ENCODE data around the gene CEMIP2.

CEMIP2 gene

GRCh38 chr9:71781391-71781790 lies 13.1 kb upstream of the CEMIP2 start:
- no peak for DNase-seq
- in situ Hi-C loops (cut with HindIII; ENCODE audit: low pct_ligation_motif_present, low pct_unique_long_range_greater_than_20kb, low sequenced_read_pairs), result no loop called here

- no peak for DNase-seq
- in situ Hi-C loops (cut with HindIII; ENCODE audit: low pct_ligation_motif_present, low pct_unique_long_range_greater_than_20kb, low sequenced_read_pairs), result no loop called here
Observed at GRCh38 chr9:71780953-71781352, 12.6 kb upstream of the CEMIP2 start.

GRCh38 chr9:71778085-71778484 lies 9.8 kb upstream of the CEMIP2 start:
- in situ Hi-C loops (cut with HindIII; ENCODE audit: low pct_ligation_motif_present, low pct_unique_long_range_greater_than_20kb, low sequenced_read_pairs), result no loop called here
- DNase-seq, result no peak

GRCh38 chr9:71774920-71775319 lies 6.6 kb upstream of the CEMIP2 start:
- DNase-seq, result no peak
- in situ Hi-C loops (cut with HindIII; ENCODE audit: low pct_ligation_motif_present, low pct_unique_long_range_greater_than_20kb, low sequenced_read_pairs), result no loop called here

- in situ Hi-C loops (cut with HindIII; ENCODE audit: low pct_ligation_motif_present, low pct_unique_long_range_greater_than_20kb, low sequenced_read_pairs), result no loop called here
- DNase-seq, result no peak
Observed at GRCh38 chr9:71772726-71773125, 4.4 kb upstream of the CEMIP2 start.

GRCh38 chr9:71770170-71770569 lies 1.9 kb upstream of the CEMIP2 start:
- in situ Hi-C loops (cut with HindIII; ENCODE audit: low pct_ligation_motif_present, low pct_unique_long_range_greater_than_20kb, low sequenced_read_pairs), result no loop called here
- DNase-seq, result no peak

- peak; percentile 66 for DNase-seq
- in situ Hi-C loops (cut with HindIII; ENCODE audit: low pct_ligation_motif_present, low pct_unique_long_range_greater_than_20kb, low sequenced_read_pairs), result no loop called here
Observed at GRCh38 chr9:71769175-71770161, 1.2 kb upstream of the CEMIP2 start.

- in situ Hi-C loops (cut with HindIII; ENCODE audit: low pct_ligation_motif_present, low pct_unique_long_range_greater_than_20kb, low sequenced_read_pairs), result no loop called here
- DNase-seq, result no peak
Observed at GRCh38 chr9:71767776-71768321, 464 bp downstream of the CEMIP2 start.

- in situ Hi-C loops (cut with HindIII; ENCODE audit: low pct_ligation_motif_present, low pct_unique_long_range_greater_than_20kb, low sequenced_read_pairs), result no loop called here
- DNase-seq, result no peak
Observed at GRCh38 chr9:71767163-71767775, 1.0 kb downstream of the CEMIP2 start.

- in situ Hi-C loops (cut with HindIII; ENCODE audit: low pct_ligation_motif_present, low pct_unique_long_range_greater_than_20kb, low sequenced_read_pairs), result no loop called here
Observed at GRCh38 chr9:71766663-71767062, 1.6 kb downstream of the CEMIP2 start.

GRCh38 chr9:71765693-71766092 lies 2.6 kb downstream of the CEMIP2 start:
- no peak for DNase-seq
- in situ Hi-C loops (cut with HindIII; ENCODE audit: low pct_ligation_motif_present, low pct_unique_long_range_greater_than_20kb, low sequenced_read_pairs), result no loop called here

More at GRCh38 chr9:71766663-71767062, 1.6 kb downstream of the CEMIP2 start:
- peak; percentile 27 for DNase-seq

GRCh38 chr9:71764891-71765290 lies 3.4 kb downstream of the CEMIP2 start:
- in situ Hi-C loops (cut with HindIII; ENCODE audit: low pct_ligation_motif_present, low pct_unique_long_range_greater_than_20kb, low sequenced_read_pairs), result no loop called here

GRCh38 chr9:71764463-71764862 lies 3.9 kb downstream of the CEMIP2 start:
- no peak for DNase-seq
- in situ Hi-C loops (cut with HindIII; ENCODE audit: low pct_ligation_motif_present, low pct_unique_long_range_greater_than_20kb, low sequenced_read_pairs), result no loop called here

More at GRCh38 chr9:71764891-71765290, 3.4 kb downstream of the CEMIP2 start:
- DNase-seq, result no peak

GRCh38 chr9:71763832-71764231 lies 4.5 kb downstream of the CEMIP2 start:
- DNase-seq, result no peak
- in situ Hi-C loops (cut with HindIII; ENCODE audit: low pct_ligation_motif_present, low pct_unique_long_range_greater_than_20kb, low sequenced_read_pairs), result no loop called here

GRCh38 chr9:71762900-71763653 lies 5.2 kb downstream of the CEMIP2 start:
- peak; percentile 88 for DNase-seq
- in situ Hi-C loops (cut with HindIII; ENCODE audit: low pct_ligation_motif_present, low pct_unique_long_range_greater_than_20kb, low sequenced_read_pairs), result no loop called here

- in situ Hi-C loops (cut with HindIII; ENCODE audit: low pct_ligation_motif_present, low pct_unique_long_range_greater_than_20kb, low sequenced_read_pairs), result no loop called here
- DNase-seq, result no peak
Observed at GRCh38 chr9:71761938-71762353, 6.4 kb downstream of the CEMIP2 start.

- in situ Hi-C loops (cut with HindIII; ENCODE audit: low pct_ligation_motif_present, low pct_unique_long_range_greater_than_20kb, low sequenced_read_pairs), result no loop called here
- peak; percentile 17 for DNase-seq
Observed at GRCh38 chr9:71760901-71761300, 7.4 kb downstream of the CEMIP2 start.

- in situ Hi-C loops (cut with HindIII; ENCODE audit: low pct_ligation_motif_present, low pct_unique_long_range_greater_than_20kb, low sequenced_read_pairs), result no loop called here
Observed at GRCh38 chr9:71758785-71759184, 9.5 kb downstream of the CEMIP2 start.

GRCh38 chr9:71758277-71758676 lies 10.0 kb downstream of the CEMIP2 start:
- DNase-seq, result no peak
- in situ Hi-C loops (cut with HindIII; ENCODE audit: low pct_ligation_motif_present, low pct_unique_long_range_greater_than_20kb, low sequenced_read_pairs), result no loop called here

More at GRCh38 chr9:71758785-71759184, 9.5 kb downstream of the CEMIP2 start:
- DNase-seq, result peak; percentile 40

All from ACHN (cell line).